Mucosa of descending colon (tissue), 3 donors: Measurements from ENCODE around the gene FOXP4. TPM values are rescaled to one million over a fixed set of nuclear protein-coding genes. Genes with fewer than 3 reads are reported as not detected.

Experiments used
- ATAC-seq: fragments of 200-7000 bp; cut with Tn5 transposase; one replicate; pipeline ENCODE4 v1.9.1; 2020; ENCODE audit warnings: mild to moderate bottlenecking, moderate library complexity
- DNase-seq, 3 donors: peaks; one replicate each; pipeline ENCODE4 v3.0.0-alpha.2; 2020
- H3K36me3 ChIP-seq: fragments of 200-600 bp; one replicate; pipeline ENCODE4 v1.8.0; 2021; ENCODE audit warnings: low read depth, mild to moderate bottlenecking
- H3K4me1 ChIP-seq: fragments of 200-600 bp; one replicate; pipeline ENCODE4 v1.8.0; 2021; ENCODE audit warnings: low read depth, mild to moderate bottlenecking
- H3K4me3 ChIP-seq: fragments of 200-600 bp; one replicate; pipeline ENCODE4 v1.8.0; 2021; ENCODE audit warnings: mild to moderate bottlenecking
- H3K9me3 ChIP-seq: fragments of 200-600 bp; one replicate; pipeline ENCODE4 v1.8.0; 2021; ENCODE audit warnings: mild to moderate bottlenecking
- CTCF ChIP-seq: fragments of 200-600 bp; IDR thresholded peaks from one replicate; pipeline ENCODE4 v1.8.0; 2022; ENCODE audit warnings: antibody characterized with exemption, mild to moderate bottlenecking
- intact Hi-C, 2 donors: fragments of 100-400 bp; cut with DNase I in 1 of 2; cut with micrococcal nuclease in 1 of 2; formaldehyde crosslinking; loops; one replicate each; pipeline versions ENCODE4 v1.11.0 to v1.11.1; 2022; cut with DNase I, micrococcal nuclease
- total RNA-seq, 3 donors: library from RNA; stranded (reverse); fragmentation: NEBNext Ultra II Directional in 2 of 3; extraction: Animal tissue kit (Norgen Biotek cat#: 25700) in 2 of 3; gene quantifications; one replicate each; pipeline versions ENCODE4 v1.2.1 to v1.2.4, GENCODE V29; 2021 to 2023
- donor health status: DM: no; HTN: no; CAD: no; lungs with moderate emphysema.
- donor health status: DM: no; HTN: no; CAD: no.
- donor health status: DM: no; HTN: yes; CAD: no.

The FOXP4 gene
- total RNA-seq, 3 donors from 2014 or later: 31.5 to 34.9 (median 33.8) TPM

DNA sequence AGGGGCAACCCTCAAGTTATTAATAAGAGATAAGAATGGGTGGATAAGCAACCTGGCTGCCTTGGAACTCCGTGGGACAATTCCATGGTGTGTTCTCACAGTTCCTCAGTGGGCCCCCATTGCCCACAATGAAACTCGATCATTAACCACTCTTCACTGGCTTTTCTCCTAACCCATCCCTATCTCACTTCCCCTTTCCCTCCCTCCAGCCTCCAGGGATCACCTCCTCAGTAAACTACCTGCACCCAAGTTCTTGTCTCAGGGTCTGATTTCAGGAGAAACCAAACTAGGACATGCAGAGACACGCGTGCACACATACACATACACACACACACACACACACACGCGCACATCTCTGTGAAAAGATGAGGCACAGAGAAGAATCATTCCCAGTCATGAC lies 37.7 kb upstream of the FOXP4 start:
- no peak for ATAC-seq
- Histone ChIP-seq H3K9me3 (no peaks in the 10 kb centered on the region), H3K36me3 (no peaks in the 10 kb centered on the region), H3K4me1 (peaks cover 17% of the 10 kb centered on the region), H3K4me3 (no peak overlapping the region)
- intact Hi-C loops: no loop called here
- TF ChIP-seq CTCF: no peak
- DNase-seq: no peak

GRCh38 chr6:41509580-41509979 lies 36.6 kb upstream of the FOXP4 start:
- Histone ChIP-seq H3K4me3 (no peak overlapping the region), H3K9me3 (no peaks in the 10 kb centered on the region), H3K36me3 (no peaks in the 10 kb centered on the region), H3K4me1 (peaks cover 11% of the 10 kb centered on the region)
- intact Hi-C loops: no loop called here
- no peak for DNase-seq
- no peak for ATAC-seq
- no peak for TF ChIP-seq CTCF

- H3K9me3 ChIP-seq: no peaks in the 10 kb centered on the region
- no peak for ATAC-seq
- no peaks in the 10 kb centered on the region for H3K36me3 ChIP-seq
- intact Hi-C loops: no loop called here
- no peak overlapping the region for H3K4me3 ChIP-seq
- H3K4me1 ChIP-seq: no peaks in the 10 kb centered on the region
- no peak for DNase-seq
- no peak for TF ChIP-seq CTCF
Observed at GRCh38 chr6:41511443-41512060, 34.6 kb upstream of the FOXP4 start.

GRCh38 chr6:41512146-41512701 lies 34.0 kb upstream of the FOXP4 start:
- H3K9me3 ChIP-seq: no peaks in the 10 kb centered on the region
- no peak for ATAC-seq
- no peaks in the 10 kb centered on the region for H3K4me1 ChIP-seq
- H3K4me3 ChIP-seq: no peak overlapping the region
- DNase-seq: no peak
- no peaks in the 10 kb centered on the region for H3K36me3 ChIP-seq
- no peak for TF ChIP-seq CTCF
- intact Hi-C loops: no loop called here

- intact Hi-C loops: no loop called here
- H3K36me3 ChIP-seq: no peaks in the 10 kb centered on the region
- ATAC-seq: no peak
Observed at GRCh38 chr6:41515995-41516394, 30.2 kb upstream of the FOXP4 start.

More at GRCh38 chr6:41515995-41516394, 30.2 kb upstream of the FOXP4 start:
- H3K4me3 ChIP-seq: no peak overlapping the region
- no peaks in the 10 kb centered on the region for H3K9me3 ChIP-seq
- TF ChIP-seq CTCF: no peak
- no peak for DNase-seq
- H3K4me1 ChIP-seq: peaks cover 20% of the 10 kb centered on the region
